ENCODE data around the gene MGAT3. TPM values are rescaled to one million over a fixed set of nuclear protein-coding genes. Genes with fewer than 3 reads are reported as not detected.

The MGAT3 gene
- total RNA-seq, 2 donors from 2014 or later = 0.82 to 7.4 TPM

- no peaks in the 10 kb centered on the region for H3K36me3 ChIP-seq
- intact Hi-C loops (cut with DNase I) = loop anchor here (5.0 to 10.0 kb wide), 2 partner anchors 487 to 809 kb away; partner anchors contain the start of gene ADSL
- H3K4me3 ChIP-seq = no peak overlapping the region
- H3K27me3 ChIP-seq (replicated peaks; ENCODE audit: insufficient read depth) = no peaks in the 10 kb centered on the region
- TF ChIP-seq CTCF (IDR thresholded peaks at IDR 0.05) (no peak), POLR2A (IDR thresholded peaks at IDR 0.05) (no peak), POLR2AphosphoS5 (IDR thresholded peaks at IDR 0.05) (no peak)
- no peaks in the 10 kb centered on the region for H3K9me3 ChIP-seq
- peaks cover 10% of the 10 kb centered on the region for H3K4me1 ChIP-seq (replicated peaks)
- no peak for DNase-seq (ENCODE audit: low spot score)
- WGBS = 51% methylated on average over 9 of the region's 13 CpGs
- no peak overlapping the region for H3K27ac ChIP-seq
Observed at GRCh38 chr22:39535357-39535725, 78.5 kb downstream of the MGAT3 start.

DNA sequence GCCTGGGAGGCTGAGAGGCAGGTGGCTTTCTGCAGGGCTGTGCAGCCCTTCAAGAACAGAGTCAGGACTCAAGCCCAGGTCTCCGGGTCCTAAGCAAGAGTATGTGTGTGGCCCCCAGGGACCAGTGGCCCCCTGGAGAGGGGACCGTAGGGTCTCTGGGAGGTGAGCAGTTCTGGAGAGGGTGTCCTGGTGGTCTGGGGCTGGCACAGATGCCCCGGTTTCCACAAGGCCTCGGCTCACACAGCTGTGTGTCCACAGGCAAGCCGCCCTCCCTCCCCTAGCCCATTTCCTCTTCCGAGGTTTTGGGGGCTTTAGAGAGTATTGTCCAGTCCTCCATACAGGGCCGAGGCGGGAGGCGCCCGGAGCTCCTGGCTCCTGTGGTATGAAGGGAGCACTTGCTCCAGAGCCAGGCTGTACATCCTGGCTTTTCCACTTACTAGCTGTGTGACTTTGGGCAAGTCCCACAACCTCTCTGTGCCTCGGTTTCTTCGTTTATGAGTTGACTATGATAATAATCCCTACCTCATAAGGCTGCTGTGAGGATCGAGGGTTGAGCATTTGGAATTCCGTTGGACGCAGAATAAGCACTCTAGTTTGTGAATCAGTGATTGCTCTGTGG lies 79.1 kb downstream of the MGAT3 start:
- DNase-seq (ENCODE audit: low spot score) = no peak
- TF ChIP-seq POLR2AphosphoS5 (IDR thresholded peaks at IDR 0.05) (no peak), CTCF (IDR thresholded peaks at IDR 0.05) (no peak), POLR2A (IDR thresholded peaks at IDR 0.05) (no peak)
- Histone ChIP-seq H3K9me3 (no peaks in the 10 kb centered on the region), H3K36me3 (no peaks in the 10 kb centered on the region), H3K4me1 (replicated peaks) (peaks cover 8% of the 10 kb centered on the region), H3K27ac (no peak overlapping the region), H3K27me3 (replicated peaks; ENCODE audit: insufficient read depth) (no peaks in the 10 kb centered on the region), H3K4me3 (no peak overlapping the region)
- intact Hi-C loops (cut with DNase I) = loop anchor here (5.0 to 10.0 kb wide), 2 partner anchors 486 to 809 kb away; partner anchors contain the start of gene ADSL
- 92% methylated on average over 15 of the region's 15 CpGs for WGBS

DNA sequence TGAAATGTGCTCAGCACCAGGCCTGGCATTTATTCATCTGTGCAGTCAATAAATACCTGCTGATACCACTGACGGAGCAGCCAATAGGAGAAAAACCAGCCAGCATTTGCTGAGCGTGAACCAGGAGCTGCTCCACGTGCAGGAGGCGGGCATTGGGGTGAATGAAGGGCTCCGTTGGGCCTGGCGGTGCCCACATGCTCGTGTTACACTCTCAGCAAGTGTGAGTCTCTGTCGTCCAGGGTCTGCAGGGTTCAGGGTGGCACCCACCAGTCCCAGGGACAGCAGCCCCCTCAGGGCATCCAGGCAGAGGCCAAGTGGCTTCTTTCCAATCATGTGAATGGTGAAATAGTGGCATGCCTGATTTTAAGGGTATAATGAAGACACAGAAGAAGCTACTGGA lies 79.9 kb downstream of the MGAT3 start:
- H3K4me3 ChIP-seq = no peak overlapping the region
- WGBS = 55% methylated on average over 8 of the region's 8 CpGs
- peaks cover under 1% of the 10 kb centered on the region for H3K4me1 ChIP-seq (replicated peaks)
- DNase-seq (ENCODE audit: low spot score) = no peak
- H3K27me3 ChIP-seq (replicated peaks; ENCODE audit: insufficient read depth) = no peaks in the 10 kb centered on the region
- H3K36me3 ChIP-seq = no peaks in the 10 kb centered on the region
- H3K27ac ChIP-seq = no peak overlapping the region
- intact Hi-C loops (cut with DNase I) = loop anchor here (5.0 to 10.0 kb wide), 2 partner anchors 486 to 808 kb away; partner anchors contain the start of gene ADSL
- TF ChIP-seq POLR2AphosphoS5 (IDR thresholded peaks at IDR 0.05) = no peak
- TF ChIP-seq POLR2A (IDR thresholded peaks at IDR 0.05) = no peak
- TF ChIP-seq CTCF (IDR thresholded peaks at IDR 0.05) = no peak
- no peaks in the 10 kb centered on the region for H3K9me3 ChIP-seq

DNA sequence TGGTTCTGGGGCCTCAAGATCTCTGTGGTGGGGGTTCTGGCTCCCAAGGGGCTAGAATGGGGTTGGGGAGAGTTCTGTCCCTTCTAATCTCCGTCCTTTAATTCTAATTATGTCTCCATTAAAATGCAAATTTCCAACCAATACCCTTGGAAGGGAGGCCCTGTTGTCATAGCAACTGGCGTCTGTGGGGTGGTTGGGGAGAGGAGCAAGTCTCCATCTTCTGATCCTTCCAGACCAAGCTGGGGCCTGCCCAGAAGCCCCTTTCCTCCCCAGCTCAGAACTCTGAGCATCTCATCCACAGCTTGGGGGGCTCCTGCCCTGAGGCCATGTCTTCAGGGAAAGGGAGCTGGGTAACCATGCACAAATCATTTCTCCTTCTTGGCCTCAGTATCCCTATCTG lies 81.2 kb downstream of the MGAT3 start:
- Histone ChIP-seq H3K4me1 (replicated peaks) (no peaks in the 10 kb centered on the region), H3K9me3 (no peaks in the 10 kb centered on the region), H3K27me3 (replicated peaks; ENCODE audit: insufficient read depth) (no peaks in the 10 kb centered on the region), H3K36me3 (no peaks in the 10 kb centered on the region), H3K4me3 (no peak overlapping the region), H3K27ac (no peak overlapping the region)
- WGBS = 58% methylated on average over 2 of the region's 2 CpGs
- intact Hi-C loops (cut with DNase I) = loop anchor here (5.0 to 10.0 kb wide), 2 partner anchors 484 to 807 kb away; partner anchors contain the start of gene ADSL
- no peak for DNase-seq (ENCODE audit: low spot score)
- TF ChIP-seq POLR2AphosphoS5 (IDR thresholded peaks at IDR 0.05) (no peak), POLR2A (IDR thresholded peaks at IDR 0.05) (no peak), CTCF (IDR thresholded peaks at IDR 0.05) (no peak)

Other genes with a start within 250 kb of the MGAT3 start
- 10 to 100 TPM in 1 of 2 donors, 1 to 10 TPM in 1; 9.9 to 16.4 TPM for gene PDGFB, start 212.0 kb upstream of the MGAT3 start, total RNA-seq
- gene RPL3, start 137.4 kb upstream of the MGAT3 start, total RNA-seq = 1,000 to 10,000 TPM; 2,375 to 2,654 TPM
- gene SYNGR1, start 107.0 kb upstream of the MGAT3 start, total RNA-seq = 10 to 100 TPM; 38.3 to 43.8 TPM
- 10 to 100 TPM; 26.0 to 42.8 TPM for gene TAB1, start 57.2 kb upstream of the MGAT3 start, total RNA-seq
- gene MIEF1, start 45.3 kb downstream of the MGAT3 start, total RNA-seq = 10 to 100 TPM; 24.0 to 38.6 TPM
- 100 to 1,000 TPM; 294 to 334 TPM for gene ATF4, start 63.5 kb downstream of the MGAT3 start, total RNA-seq
- gene RPS19BP1, start 75.7 kb downstream of the MGAT3 start, total RNA-seq = 100 to 1,000 TPM; 186 to 264 TPM
- under 1 TPM; 0.05 to 0.68 TPM for gene CACNA1I, start 113.7 kb downstream of the MGAT3 start, total RNA-seq